Fibroblast of gingiva (primary cell): ENCODE results near the gene CCR5AS.
"Not testable (repeated sequence)": the region's sequence is repeated elsewhere in the genome, so short reads cannot be mapped to it uniquely, and the experiment has no call there.

ENCODE experiments used
- DNase-seq: peaks from one replicate; pipeline ENCODE4 v3.0.0-alpha.2; 2011; ENCODE audit warnings: low read depth

The CCR5AS gene

DNA sequence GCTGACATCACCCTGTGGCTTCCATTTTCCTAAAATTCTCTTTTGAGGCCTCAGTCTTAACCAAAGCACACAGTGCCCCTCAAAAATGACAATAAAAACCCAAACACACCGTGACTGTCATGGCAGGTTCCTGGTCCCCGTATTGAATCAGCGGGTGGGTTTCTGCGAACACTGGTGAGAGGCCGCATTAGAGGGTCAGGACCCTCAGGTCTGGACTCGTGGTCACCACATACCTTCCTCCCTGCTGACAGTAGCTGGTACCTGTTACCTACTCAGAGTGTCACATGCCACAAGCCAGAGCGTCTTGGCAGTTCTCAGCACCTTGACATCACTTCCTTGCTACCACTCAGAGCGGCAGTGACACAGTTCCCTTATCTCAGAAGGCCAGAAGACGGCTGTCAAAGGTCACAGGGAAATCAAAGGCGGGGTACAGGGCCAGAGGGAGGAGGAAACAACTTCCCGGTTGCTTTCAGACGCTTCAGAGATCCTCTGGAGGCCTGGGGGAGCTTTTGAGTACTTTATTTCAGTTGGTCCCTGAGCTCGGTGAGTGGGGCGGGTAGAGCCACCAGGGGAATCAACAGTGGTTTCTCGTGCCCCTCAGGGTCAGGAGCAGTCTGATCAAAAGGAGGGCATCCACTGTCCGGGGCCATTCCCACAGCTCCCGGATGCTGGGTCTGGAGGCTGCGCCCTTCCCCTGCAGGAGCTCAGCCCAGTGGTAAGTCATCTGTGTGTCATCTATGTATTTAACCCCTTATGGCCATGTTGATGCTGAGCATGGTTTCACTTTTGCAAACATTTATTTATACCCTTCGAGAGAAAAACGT lies at the start of gene CCR5AS, which contains the start of gene CCRL2:
TSS of gene CCR5AS (minus strand) at position 279 of the 824 bp plus-strand sequence.
TSS of gene CCRL2 (plus strand) at position 472 of the 824 bp plus-strand sequence. CDS start 821 bp downstream, outside the sequence.
- peak; percentile 46 for DNase-seq

DNA sequence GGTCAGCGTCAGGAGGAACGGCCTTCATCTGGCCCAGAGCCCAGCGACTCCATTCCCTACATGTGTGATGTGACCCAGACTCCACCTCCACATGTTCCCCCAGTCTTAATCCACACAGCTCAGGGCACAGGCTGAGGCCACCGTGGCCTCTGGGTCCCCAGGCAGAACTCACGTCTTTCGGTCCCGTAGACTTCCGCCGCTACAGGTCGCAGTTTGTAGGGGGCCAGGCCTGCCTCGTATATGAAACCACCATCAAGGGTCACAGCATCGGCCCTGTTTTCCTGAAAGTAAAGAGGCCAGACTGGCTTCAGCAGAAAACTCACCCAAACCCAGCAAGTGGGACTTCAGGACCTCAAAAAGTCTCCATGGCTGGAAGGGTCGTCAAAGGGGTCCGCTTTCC lies 49.3 kb upstream of the CCR5AS start:
- no peak for DNase-seq

DNA sequence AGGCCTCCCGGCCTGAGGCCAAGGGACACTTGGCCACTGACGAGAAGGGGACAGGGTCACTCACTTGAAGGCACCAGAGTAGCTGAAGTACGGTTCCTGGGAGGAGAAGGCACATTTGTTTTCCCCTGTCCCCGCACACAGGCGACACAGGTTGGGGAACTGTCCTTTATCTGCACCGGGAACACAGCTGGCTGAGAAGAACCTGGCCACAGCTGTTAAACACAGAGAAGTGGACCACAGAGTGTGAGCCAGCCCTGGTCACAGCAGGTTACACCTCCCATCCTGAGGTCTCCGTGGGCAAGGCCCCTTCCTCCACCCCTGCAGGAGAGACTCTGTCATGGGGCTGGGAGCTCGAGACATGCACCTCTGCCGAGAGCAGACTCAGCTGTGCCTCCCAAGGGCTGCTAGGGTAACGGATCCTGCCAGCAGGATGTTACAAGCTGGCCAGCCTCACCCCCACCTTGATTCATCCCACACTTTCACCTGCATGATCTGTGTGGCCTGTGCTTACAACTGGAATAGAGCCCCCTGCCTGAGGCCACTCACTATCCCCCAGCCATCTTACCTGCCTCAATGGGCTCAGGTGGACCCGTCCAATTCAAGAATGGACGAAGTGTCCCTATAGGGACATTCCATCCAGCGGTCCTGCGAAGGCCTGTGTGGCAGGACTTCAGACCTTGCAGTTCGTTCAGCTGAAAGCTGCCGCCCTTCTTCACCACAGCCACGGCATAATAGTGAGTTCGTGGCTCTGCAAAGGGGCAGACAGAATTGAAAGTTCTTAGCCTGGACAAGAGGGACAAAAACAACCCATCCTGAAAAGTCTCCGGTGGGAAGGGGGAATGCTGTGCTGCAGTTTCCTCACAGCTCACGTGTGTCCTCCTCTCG lies 48.6 kb upstream of the CCR5AS start:
- DNase-seq = no peak

DNA sequence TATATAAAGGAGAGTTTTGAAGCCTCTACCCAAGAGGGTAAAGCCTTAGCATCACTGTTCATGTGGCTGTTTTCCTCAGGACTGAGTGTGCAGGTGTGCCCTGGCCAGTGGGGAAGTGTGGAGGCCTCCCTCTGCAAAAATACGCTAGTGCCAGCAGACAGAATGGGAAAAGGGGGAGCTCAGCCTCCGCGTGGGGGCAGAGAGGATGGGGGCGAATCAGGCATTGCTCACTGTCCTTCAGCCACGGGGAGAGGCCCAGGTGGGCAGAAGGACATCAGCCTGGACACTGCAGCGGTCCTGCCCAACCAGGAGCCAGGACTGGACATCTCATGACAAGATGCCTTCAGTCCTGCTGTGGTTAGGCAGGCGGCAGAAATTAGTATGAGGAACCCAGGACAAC lies 47.7 kb upstream of the CCR5AS start:
- no peak for DNase-seq

DNA sequence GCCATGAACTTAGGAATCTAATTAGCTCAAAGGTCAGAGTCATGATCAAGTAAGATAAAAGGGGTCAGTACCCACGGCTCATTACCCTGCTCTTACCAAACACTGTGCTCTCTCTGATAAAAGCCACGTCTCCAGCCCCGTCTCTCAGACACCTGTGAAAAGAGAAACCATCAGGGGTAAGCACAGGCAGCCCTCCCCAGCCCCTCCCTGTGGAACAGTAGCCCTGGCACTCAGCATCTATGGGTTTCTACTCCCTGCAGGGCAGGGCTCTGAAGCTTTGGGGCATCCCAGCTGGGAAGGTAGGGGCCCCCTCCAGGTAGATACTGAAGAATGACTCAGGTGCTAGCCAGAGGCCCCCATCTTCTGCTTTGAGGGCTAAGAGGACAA lies 47.3 kb upstream of the CCR5AS start:
- no peak for DNase-seq

DNA sequence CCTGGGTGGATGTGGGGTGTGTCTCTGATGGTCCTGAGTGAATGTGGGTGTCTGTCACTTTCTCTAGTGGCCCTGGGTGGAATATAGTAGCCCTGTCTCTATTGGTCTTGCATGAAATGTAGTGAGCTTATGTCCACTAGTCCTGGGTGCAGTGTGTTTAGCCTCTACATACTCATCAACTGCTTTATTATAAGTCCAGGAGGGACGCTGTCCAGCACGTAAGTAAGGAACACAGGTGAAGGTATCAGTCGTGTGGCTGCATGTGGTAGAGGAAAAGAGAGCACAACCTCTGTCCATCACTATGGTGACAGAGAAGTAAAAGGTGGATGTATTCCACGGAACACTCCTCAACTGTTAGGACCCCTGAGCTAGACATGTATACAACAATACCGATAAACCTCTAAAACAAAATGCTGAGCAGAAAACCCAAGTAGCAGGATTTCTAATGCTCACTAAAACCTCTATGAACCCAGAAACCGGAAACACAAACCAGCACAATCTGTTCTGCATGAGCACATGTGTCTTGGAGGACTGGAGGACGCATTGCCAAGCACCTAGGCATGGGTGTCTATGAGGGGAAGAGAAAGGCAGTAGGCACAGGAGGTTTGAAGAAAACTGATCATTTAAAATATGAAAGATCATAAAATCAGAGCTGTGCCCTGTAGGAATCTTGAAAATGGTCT lies 46.8 kb upstream of the CCR5AS start:
- no peak for DNase-seq

DNA sequence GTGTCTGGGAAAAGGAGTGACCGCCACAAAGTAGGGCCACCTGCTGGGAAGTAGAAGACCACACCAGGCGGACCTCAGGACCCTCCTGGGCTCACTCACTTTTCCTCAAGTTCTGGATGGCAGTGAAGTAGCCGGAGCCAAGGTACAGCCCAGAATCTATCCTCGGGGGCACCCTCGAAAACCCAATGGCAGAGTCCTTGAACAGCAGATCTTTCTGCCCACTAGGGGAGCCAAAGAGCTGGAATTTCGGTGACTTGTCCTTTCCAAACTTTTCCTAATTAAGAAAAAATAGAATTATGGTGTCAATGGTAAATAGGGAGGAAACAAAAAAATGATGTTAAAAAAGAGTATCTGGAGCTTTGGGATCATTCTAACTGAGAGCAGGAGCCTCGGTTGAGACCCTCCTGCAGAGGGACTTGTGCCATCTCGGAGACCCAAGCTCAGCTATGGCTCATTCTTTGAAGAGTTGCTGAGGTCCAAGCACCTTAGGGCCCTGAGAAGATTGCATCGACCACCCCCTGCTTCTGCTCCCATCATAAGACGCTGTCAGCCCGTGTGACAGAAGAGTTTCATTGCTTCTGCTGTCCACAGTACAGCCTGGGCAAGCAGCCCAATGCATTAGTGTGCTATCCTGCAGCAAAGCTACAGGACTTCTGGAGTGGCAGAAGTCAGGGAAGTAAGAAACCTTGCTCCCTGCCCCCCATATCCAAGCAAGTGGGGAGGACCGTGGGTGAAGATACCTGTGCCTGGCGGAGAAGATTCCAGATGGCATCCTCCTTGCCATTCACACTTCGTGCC lies 43.1 kb upstream of the CCR5AS start:
- DNase-seq = no peak

DNA sequence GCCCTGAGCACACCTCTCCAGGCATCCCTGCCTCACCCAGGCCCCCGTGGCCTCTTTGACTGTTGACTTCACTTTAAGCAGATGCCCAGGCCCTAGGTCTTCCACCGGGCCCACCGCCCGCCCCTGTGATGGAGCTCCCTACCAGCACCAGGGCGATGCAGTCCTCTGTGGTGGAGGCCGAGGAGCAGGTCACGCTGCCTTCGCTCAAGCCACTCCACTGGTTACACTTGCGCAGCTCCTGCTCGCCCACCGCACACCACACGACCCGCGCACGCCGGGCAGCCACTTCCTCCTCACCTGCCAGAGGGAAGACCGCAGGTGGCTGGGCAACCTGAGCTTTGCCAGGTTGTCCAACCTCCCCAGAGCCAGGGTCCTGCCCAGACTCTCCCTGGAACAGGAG lies 41.9 kb upstream of the CCR5AS start:
- DNase-seq = no peak

DNA sequence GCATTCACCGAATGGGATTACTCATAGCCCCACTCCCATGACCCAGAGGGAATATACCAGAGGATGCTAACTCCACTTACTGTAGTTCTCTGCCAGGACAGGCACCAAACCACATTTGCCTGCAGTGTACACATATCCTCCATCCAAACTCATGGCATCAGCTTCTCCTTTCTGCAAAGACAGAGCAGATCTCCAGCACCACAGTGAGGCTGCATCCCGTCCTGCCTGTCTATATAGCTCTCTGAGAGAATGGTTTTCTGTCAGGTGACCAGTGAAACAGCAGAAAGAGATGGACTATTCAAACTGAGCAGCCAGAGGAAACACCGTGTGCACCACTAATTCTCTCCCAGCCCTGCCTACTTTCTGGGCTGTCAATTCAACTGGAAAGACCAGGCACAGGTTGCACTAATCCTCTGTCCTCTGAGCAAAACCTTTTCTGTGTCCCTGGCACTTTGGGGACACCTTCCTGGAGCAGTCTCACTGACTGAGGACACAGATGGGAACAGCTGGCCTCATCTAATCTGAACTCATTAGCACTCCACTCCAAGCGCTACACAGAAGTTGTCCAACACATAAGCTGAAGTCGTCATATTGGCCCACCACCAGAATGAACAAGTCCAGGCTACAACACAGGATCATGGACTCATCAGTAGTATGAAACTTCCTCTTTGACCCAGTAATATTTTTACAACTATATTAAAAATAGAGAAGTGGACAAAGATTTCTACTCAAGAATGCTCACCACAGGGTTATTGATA lies 40.5 kb upstream of the CCR5AS start:
- DNase-seq = no peak

DNA sequence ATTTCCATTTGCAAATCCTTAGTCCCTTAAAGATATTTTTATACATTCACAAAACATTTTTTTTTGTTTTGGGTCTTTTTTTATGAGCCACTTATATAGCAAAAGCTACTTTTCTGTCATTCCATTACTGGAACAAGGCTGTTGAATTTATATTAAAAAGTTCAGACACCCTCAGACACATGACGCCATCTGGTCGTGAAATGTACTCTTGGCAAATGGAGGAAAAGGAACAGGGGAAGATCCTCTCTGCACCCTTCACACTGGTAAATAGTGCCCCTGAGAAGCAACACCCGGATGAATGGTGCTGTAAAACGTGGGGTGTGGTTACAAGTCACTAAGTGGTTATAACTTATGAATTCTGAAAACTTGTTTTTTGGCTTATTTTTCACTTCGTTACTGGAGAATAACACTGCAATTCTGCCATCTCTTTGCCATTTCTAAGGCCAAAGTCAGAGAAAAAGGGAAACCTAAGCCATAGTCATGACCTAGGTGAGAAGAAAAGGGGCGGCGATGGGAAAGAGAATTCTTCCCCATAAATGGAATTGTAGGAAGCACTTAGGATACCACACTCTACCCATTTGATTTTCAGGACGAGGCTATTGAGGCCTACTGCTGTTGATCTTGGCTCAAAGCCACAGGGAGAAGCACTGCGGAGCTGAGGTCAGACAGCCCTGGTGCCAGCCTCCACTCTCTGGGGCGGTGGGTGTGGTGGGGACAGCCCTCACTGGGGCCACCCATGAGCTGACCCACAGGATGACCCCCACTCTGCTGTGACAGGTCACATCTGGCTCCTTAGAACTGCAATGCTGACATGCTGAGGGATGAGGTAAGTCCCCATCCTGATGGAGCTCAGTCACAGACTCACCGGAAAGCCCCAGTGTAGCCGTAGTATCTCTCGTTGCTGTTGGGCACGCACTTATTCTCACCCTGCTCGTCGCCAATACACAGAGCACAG lies 36.0 kb upstream of the CCR5AS start:
- DNase-seq = peak; percentile 50

DNA sequence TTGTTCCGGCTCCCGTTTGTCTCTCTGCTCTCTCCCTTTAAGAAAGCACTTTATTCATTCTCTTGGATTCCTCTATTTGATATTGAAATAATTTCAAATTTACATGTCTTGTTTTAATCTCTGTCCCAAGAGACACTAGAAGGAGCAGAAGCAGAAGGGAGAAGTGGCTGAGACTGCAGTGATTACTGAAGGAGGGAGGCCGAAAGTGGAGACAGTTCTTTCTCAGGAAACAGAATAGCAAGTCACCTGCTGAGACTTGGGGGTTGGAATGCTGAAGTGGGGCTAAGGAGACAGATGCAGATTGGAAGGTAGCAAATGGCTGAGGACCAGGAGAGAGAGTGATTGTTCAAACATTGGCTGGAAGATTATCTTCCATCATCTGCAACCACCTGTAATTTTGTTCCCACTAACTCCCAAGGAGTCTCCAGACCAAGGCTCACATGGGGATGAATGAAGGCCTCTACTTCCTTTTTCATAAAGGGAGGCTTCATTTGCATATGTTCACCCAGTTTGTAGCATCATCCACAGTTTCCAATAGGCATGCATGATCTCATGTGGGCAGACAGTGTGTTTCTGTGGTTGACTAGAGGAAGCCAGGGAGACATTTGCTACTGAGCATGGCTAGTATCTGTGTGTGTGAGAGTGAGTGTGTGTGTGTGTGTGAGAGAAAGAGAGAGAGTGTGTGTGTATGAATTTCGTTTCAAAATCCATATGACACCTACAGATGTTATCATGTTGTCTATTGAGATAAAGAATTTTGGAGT lies 33.8 kb upstream of the CCR5AS start:
- DNase-seq = no peak

DNA sequence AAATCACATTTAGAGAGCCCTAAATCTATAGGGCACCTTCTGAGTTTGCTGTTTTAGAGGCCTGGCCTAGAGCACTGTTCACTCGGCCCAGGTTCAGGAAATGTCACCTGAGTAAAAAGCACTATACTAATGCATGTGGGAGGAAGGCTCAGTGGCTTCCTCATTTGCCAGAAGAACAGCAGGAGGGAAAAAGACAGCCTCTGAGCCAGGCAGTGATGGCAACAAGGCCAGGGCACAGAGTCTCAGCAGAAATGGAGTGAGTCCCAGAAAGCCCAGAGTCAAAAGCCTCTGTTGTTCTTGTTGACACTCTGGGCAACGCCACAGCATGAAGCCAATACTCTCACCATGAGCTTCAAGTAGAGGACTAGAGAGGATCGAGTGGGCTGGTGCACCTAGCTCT lies 32.0 kb upstream of the CCR5AS start:
- DNase-seq = no peak

DNA sequence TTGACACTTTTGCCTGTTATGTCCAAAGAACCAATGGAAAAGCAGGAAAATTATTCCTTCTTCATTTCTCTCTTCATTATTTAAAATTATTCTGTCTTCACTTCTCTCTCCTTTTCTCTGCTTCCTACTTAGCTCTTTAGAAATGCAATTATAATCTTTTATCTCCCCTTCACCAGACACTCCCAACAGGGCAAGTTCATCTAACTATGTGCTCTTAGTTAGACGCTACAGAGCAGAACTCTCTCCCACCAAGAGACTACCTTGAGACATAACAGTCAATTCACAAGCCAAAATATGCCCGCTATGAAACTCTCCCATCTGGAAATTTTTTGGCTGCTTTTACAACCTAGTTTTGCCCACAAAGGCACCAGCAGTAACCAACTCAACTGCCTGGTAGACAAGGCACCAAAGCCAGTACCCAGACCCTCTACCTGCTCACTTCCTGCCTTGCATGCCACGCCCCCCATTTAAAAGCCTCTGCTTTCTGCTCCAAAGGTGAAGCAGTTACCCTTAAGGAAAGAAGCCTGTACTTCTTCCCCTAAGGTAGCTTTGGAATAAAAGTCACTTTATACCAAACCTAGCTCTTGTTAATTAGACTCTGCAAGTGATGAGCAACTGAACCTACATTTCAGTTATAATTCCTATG lies 28.3 kb upstream of the CCR5AS start:
- no peak for DNase-seq

DNA sequence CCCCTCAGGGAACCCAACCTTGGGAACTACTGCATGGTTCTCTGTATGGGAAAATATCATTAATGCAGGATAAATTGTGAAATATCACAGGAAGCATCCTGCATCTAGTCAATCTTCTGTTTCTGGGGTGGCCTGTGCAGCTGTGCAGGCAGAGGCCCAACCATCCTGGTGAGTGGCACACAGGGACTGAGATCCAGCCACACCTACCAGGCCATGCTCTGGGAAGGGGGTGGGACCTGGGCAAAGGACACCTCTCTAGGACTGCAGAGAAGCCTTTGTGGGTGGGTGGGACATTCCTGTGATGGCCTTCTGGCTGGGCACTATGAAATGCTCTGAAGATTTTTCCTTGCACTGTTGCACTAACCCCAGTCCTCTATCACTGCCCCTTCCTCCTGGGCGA lies 27.0 kb upstream of the CCR5AS start:
- no peak for DNase-seq

DNA sequence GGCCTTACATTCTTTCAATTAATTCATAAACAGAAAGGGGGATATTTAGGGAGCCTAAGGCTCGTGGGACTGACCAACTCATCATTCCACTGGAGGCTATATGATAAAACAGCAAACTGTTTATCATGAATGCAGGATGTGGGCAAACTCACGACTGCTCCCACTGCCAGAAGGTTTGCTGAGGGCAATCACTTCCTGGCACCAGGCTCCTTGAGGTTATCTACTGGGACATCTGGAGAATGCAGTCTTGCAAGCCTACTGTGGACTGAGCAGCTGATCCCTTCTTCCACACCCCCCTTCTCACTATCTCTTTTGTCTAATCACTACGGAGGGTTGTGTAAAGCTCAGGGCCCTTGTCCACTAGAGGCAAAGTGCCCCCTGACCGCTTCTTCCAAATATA lies 26.3 kb upstream of the CCR5AS start:
- DNase-seq = not testable (repeated sequence)

DNA sequence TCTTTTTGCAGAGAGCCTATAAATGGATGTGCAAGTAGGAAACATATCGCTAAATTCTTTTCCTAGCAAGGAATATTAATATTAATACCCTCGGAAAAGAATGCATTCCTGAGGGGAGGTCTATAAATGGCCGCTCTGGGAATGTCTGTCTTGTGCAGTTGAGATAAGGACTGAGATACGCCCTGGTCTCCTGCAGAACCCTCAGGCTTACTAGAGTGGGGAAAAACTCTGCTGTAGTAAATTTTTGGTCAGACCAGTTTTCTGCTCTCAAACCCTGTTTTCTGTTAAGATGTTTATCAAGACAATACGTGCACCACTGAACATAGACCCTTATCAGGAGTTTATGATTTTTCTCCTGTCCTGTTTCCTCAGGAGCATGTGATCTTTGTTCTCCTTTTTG lies 25.0 kb upstream of the CCR5AS start:
- DNase-seq = not testable (repeated sequence)

DNA sequence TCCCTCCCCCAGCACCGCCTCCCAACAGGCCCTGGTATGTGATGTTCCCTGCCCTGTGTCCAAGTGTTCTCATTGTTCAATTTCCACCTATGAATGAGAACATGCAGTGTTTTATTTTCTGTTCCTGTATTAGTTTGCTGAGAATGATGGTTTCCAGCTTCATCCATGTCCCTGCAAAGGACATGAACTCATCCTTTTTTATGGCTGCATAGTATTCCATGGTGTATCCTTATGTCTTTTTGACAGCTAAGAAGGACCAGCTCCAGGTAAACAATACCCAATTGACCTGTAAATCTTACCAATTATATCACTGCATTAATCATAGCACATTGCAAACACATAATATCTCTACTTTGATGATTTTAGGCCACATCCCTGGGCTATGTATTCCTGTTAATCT lies 24.0 kb upstream of the CCR5AS start:
- not testable (repeated sequence) for DNase-seq

DNA sequence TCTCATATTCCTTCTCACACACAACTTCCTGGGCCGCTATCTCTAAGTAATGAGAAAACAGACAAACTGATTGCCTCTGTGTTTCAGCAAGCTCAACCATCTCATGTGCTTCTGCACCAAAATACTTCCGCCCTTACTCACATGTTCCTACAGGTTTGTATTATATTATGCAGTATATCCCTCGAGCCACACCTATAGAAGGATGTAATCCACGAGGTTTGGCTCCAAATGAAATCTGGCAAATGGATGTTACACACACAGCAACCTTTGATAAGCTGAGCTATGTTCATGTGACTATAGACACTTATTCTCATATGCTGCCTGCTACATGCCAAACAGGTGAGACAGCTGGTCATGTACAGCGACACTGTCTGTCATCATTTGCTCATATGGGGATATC lies 22.8 kb upstream of the CCR5AS start:
- DNase-seq = no peak
